ENCODE results near the gene DLGAP1.

DNA sequence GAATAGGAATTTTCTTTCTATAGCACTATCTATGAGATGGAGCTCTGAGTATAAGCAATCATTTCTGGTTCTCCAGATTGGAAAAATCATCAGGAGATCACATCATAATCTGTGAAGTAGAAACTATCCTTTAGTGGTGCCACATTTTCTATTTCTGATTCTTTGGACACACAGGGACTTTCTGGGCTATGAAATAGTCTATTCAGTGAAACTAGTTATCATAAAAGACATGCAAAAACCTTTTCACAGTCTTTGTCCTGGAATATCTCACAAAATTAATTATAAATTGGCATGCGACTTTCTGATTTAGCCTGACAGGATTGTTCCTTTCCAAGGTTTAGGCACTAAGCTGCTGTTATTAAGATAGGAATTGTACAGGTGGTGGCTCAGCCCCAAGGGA is 428.6 kb downstream of the DLGAP1 start:
- no peak for TF ChIP-seq MAX (IDR thresholded peaks at IDR 0.05)
- TF ChIP-seq, protein P1, sequence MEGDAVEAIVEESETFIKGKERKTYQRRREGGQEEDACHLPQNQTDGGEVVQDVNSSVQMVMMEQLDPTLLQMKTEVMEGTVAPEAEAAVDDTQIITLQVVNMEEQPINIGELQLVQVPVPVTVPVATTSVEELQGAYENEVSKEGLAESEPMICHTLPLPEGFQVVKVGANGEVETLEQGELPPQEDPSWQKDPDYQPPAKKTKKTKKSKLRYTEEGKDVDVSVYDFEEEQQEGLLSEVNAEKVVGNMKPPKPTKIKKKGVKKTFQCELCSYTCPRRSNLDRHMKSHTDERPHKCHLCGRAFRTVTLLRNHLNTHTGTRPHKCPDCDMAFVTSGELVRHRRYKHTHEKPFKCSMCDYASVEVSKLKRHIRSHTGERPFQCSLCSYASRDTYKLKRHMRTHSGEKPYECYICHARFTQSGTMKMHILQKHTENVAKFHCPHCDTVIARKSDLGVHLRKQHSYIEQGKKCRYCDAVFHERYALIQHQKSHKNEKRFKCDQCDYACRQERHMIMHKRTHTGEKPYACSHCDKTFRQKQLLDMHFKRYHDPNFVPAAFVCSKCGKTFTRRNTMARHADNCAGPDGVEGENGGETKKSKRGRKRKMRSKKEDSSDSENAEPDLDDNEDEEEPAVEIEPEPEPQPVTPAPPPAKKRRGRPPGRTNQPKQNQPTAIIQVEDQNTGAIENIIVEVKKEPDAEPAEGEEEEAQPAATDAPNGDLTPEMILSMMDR (IDR thresholded peaks at IDR 0.05 in 2 of 3, conservative IDR thresholded peaks at IDR 0.05 in 1 of 3; ENCODE audit: borderline replicate concordance in 1 of 3, insufficient read depth in 1 of 3, low read depth in 2 of 3, low read length in 2 of 3), result no peak
- no peak for TF ChIP-seq EZH2 (IDR thresholded peaks at IDR 0.05)
- TF ChIP-seq JUND (IDR thresholded peaks at IDR 0.05), result no peak
- no peak for TF ChIP-seq YY1 (IDR thresholded peaks at IDR 0.05; ENCODE audit: extremely low read depth, insufficient replicate concordance, low read depth, low read length)
- TF ChIP-seq POLR2A (IDR thresholded peaks at IDR 0.05; ENCODE audit: borderline replicate concordance, extremely low read depth, insufficient read depth, insufficient read length), result no peak
- no peak for TF ChIP-seq ZFX (IDR thresholded peaks at IDR 0.05)
- TF ChIP-seq REST (IDR thresholded peaks at IDR 0.05; ENCODE audit: low read depth), result no peak

Data from HCT116 (cell line).